Lung (tissue), 12 donors: Measurements from ENCODE around the gene ZC3H7A. TPM values are rescaled to one million over a fixed set of nuclear protein-coding genes. Genes with fewer than 3 reads are reported as not detected.
A peak's percentile ranks its signal among the peaks of the same experiment; 100 is the strongest.

Source experiments
- ATAC-seq: fragments of 200-7000 bp; cut with Tn5 transposase; one replicate; pipeline ENCODE4 v1.9.1; 2020; ENCODE audit warnings: moderate number of reproducible peaks; ENCODE audit not compliant: insufficient read depth, low FRiP score
- DNase-seq, 3 donors: peaks; one replicate each; pipeline ENCODE4 v3.0.0-alpha.2; 2013 to 2017
- H3K27ac ChIP-seq, 2 donors: one replicate each; pipeline ENCODE4 v1.5.1; 2013; ENCODE audit warnings: mild to moderate bottlenecking in 2 of 2, moderate library complexity in 2 of 2, control low read depth in 1 of 2, inconsistent platforms in 1 of 2, low read depth in 1 of 2, low read length in 1 of 2
- H3K27me3 ChIP-seq, 3 donors: one replicate each; pipeline ENCODE4 v1.5.1; 2013; ENCODE audit warnings: low read length in 2 of 3; ENCODE audit not compliant: control insufficient read depth in 3 of 3, insufficient read depth in 3 of 3
- H3K36me3 ChIP-seq, 4 donors: one replicate each; pipeline ENCODE4 v1.5.1; 2013; ENCODE audit warnings: low read length in 4 of 4, mild to moderate bottlenecking in 1 of 4, moderate library complexity in 1 of 4; ENCODE audit not compliant: control insufficient read depth in 4 of 4, insufficient read depth in 4 of 4
- H3K4me1 ChIP-seq, 5 donors: one replicate each; pipeline ENCODE4 v1.5.1; 2013; ENCODE audit warnings: low read length in 5 of 5, mild to moderate bottlenecking in 2 of 5, moderate library complexity in 1 of 5; ENCODE audit not compliant: control insufficient read depth in 5 of 5, insufficient read depth in 5 of 5
- H3K4me3 ChIP-seq: one replicate; pipeline ENCODE4 v1.5.1; 2013; ENCODE audit warnings: mild to moderate bottlenecking, control low read depth, moderate library complexity
- H3K9ac ChIP-seq, 2 donors: one replicate each; pipeline ENCODE4 v1.5.1; 2013; ENCODE audit warnings: low read length in 2 of 2, control low read depth in 1 of 2; ENCODE audit not compliant: insufficient read depth in 1 of 2
- H3K9me3 ChIP-seq, 4 donors: one replicate each; pipeline ENCODE4 v1.5.1; 2013; ENCODE audit warnings: low read length in 3 of 4, mild to moderate bottlenecking in 1 of 4, moderate library complexity in 1 of 4; ENCODE audit not compliant: control insufficient read depth in 4 of 4, insufficient read depth in 3 of 4
- CTCF ChIP-seq: IDR thresholded peaks from 2 replicates; pipeline ENCODE4 v1.5.1; 2012; ENCODE audit warnings: mild to moderate bottlenecking; ENCODE audit errors: control extremely low read depth, extremely low read depth
- WGBS, 2 donors: extraction: QIAGEN DNeasy Blood & Tissue Kit; methylation state at CpG; one replicate each; pipeline ENCODE4 v1.1.7; 2013; 5-methylcytosine and 5-hydroxymethylcytosine counted together
- polyA plus RNA-seq, 2 donors: library from polyadenylated mRNA; stranded (reverse); fragments of 200-250 nt; gene quantifications; one replicate each; pipeline ENCODE4 v1.2.1, GENCODE V29; 2013
- total RNA-seq, 2 donors: library from RNA; depleted of rRNA in 1 of 2; stranded (reverse); fragments of >200 nt in 1 of 2; gene quantifications; one replicate each; pipeline ENCODE4 v1.2.1, GENCODE V29; 2014 to 2021
- donor health status: control.
- donor health status: control.
- donor health status: Bipolar disorder and iron deficiency.
- donor health status: healthy.
- donor health status: DM: yes; HTN: yes; CAD: no.

The ZC3H7A gene
- total and polyA plus RNA-seq, 4 donors, result 22.1 to 127 (median 36.2) TPM

- DNase-seq (peak in 1 of 3 donors; percentile 43), ATAC-seq (peak; percentile 56)
- 46 to 64% methylated on average over 4 of the region's 4 CpGs for WGBS, 2 donors
- Histone ChIP-seq H3K27me3 (no peaks in the 10 kb centered on the region), H3K4me1 (peaks cover 0 to 4% (median 0%) of the 10 kb centered on the region in 5 donors), H3K36me3 (peaks cover 9 to 38% (median 14%) of the 10 kb centered on the region in 4 donors), H3K9me3 (no peaks in the 10 kb centered on the region), H3K27ac (peak overlapping the region in 1 of 2 donors; percentile 52), H3K9ac (no peak overlapping the region), H3K4me3 (no peak overlapping the region)
- TF ChIP-seq CTCF, result no peak
Measured at GRCh38 chr16:11721781-11722467, 75.1 kb downstream of the ZC3H7A start.

DNA sequence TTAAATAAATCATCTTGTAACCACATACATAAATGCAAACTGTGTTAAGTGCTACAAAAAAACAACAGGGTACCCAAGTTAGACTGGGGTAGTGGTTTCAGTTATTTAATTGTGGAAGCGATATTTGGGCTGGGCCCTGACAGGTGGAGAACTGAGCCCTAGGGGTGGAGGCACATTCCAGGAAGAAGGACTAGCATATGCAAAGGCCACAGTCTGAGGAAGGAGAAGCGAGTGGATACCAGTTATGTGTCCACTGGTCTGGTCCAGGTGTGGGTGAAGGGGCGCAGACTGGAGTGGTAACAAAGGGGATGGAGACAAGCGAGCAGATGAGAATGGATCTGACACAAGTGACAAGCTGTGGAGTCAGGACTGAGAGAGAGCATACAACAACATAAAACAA is 77.3 kb downstream of the ZC3H7A start:
- Histone ChIP-seq H3K36me3 (peaks cover 9 to 32% (median 13%) of the 10 kb centered on the region in 4 donors), H3K4me1 (peaks cover 0 to 5% (median 3%) of the 10 kb centered on the region in 5 donors), H3K27me3 (no peaks in the 10 kb centered on the region), H3K9ac (no peak overlapping the region), H3K9me3 (no peaks in the 10 kb centered on the region), H3K4me3 (no peak overlapping the region), H3K27ac (no peak overlapping the region)
- ATAC-seq (no peak), DNase-seq (no peak)
- WGBS, 2 donors, result 95 to 98% methylated on average over 4 of the region's 4 CpGs
- no peak for TF ChIP-seq CTCF

DNA sequence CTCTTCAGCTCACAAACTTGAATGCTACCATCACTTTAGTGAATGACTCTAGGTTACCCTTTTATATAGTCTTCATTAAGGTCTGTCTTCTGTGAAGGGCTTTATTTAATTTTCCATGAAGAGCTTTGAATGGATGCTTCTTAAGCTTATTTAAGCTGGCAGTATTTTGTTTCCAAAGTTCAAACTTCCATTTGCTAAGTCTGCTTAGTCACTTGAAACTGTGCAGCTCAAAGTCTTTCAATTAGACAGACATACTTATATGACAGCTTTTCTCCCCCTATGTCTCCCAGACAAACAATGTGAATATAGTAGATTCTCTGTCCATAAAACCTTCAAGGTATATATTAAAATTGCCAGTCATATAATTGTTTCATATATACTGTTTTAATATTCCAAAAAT is 77.9 kb downstream of the ZC3H7A start:
- peaks cover 9 to 30% (median 13%) of the 10 kb centered on the region in 4 donors for H3K36me3 ChIP-seq

More for the DNA sequence above, 77.9 kb downstream of the ZC3H7A start:
- Histone ChIP-seq H3K4me1 (peaks cover 0 to 5% (median 3%) of the 10 kb centered on the region in 5 donors), H3K9ac (no peak overlapping the region), H3K27ac (no peak overlapping the region), H3K4me3 (no peak overlapping the region), H3K9me3 (no peaks in the 10 kb centered on the region), H3K27me3 (no peaks in the 10 kb centered on the region)
- DNase-seq (no peak), ATAC-seq (no peak)
- TF ChIP-seq CTCF, result no peak
